ENCODE data around the gene KANK4.

DNA sequence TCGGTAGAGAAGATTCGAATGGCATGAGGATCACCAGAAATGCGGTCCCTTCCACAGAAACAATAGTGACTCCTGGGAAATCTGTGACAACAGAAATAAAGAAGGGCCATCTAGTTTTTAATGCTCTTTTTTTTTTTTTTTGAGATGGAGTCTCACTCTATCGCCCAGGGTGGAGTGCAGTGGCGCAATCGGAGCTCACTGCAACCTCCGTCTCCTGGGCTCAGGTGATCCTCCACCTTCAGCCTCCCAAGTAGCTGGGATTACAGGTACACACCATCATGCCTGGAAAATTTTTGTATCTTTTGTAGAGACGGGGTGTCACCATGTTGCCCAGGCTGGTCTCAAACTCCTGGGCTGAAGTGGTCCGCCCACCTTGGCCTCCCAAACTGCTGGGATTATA, 80.7 kb downstream of the KANK4 start:
- TF ChIP-seq POLR2A (IDR thresholded peaks at IDR 0.05), result no peak
- TF ChIP-seq, protein P1, sequence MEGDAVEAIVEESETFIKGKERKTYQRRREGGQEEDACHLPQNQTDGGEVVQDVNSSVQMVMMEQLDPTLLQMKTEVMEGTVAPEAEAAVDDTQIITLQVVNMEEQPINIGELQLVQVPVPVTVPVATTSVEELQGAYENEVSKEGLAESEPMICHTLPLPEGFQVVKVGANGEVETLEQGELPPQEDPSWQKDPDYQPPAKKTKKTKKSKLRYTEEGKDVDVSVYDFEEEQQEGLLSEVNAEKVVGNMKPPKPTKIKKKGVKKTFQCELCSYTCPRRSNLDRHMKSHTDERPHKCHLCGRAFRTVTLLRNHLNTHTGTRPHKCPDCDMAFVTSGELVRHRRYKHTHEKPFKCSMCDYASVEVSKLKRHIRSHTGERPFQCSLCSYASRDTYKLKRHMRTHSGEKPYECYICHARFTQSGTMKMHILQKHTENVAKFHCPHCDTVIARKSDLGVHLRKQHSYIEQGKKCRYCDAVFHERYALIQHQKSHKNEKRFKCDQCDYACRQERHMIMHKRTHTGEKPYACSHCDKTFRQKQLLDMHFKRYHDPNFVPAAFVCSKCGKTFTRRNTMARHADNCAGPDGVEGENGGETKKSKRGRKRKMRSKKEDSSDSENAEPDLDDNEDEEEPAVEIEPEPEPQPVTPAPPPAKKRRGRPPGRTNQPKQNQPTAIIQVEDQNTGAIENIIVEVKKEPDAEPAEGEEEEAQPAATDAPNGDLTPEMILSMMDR (IDR thresholded peaks at IDR 0.05), result no peak
